HepG2 (cell line): ENCODE data around the gene LMOD3.

Experiments
- TF ChIP-seq, protein P1 (sequence below): sonication (generic); formaldehyde crosslinking; IDR thresholded peaks from 2 replicates; pipeline ENCODE4 v1.5.0; 2020; ENCODE audit warnings: mild to moderate bottlenecking, missing genetic modification reagents, moderate library complexity
- TF ChIP-seq, protein P2 (sequence below): sonication (generic); formaldehyde crosslinking; IDR thresholded peaks from 2 replicates; pipeline ENCODE4 v1.4.0; 2020; ENCODE audit warnings: mild to moderate bottlenecking, low read depth, missing genetic modification reagents

GRCh38 chr3:69129531-69129930 is 7.1 kb upstream of the LMOD3 start:
- TF ChIP-seq, protein P1, sequence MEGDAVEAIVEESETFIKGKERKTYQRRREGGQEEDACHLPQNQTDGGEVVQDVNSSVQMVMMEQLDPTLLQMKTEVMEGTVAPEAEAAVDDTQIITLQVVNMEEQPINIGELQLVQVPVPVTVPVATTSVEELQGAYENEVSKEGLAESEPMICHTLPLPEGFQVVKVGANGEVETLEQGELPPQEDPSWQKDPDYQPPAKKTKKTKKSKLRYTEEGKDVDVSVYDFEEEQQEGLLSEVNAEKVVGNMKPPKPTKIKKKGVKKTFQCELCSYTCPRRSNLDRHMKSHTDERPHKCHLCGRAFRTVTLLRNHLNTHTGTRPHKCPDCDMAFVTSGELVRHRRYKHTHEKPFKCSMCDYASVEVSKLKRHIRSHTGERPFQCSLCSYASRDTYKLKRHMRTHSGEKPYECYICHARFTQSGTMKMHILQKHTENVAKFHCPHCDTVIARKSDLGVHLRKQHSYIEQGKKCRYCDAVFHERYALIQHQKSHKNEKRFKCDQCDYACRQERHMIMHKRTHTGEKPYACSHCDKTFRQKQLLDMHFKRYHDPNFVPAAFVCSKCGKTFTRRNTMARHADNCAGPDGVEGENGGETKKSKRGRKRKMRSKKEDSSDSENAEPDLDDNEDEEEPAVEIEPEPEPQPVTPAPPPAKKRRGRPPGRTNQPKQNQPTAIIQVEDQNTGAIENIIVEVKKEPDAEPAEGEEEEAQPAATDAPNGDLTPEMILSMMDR (CRISPR knock-in tag) = no peak
- TF ChIP-seq, protein P2, sequence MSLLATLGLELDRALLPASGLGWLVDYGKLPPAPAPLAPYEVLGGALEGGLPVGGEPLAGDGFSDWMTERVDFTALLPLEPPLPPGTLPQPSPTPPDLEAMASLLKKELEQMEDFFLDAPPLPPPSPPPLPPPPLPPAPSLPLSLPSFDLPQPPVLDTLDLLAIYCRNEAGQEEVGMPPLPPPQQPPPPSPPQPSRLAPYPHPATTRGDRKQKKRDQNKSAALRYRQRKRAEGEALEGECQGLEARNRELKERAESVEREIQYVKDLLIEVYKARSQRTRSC (CRISPR knock-in tag) = no peak
